ENCODE results near the gene MARCHF10. TPM values are rescaled to one million over a fixed set of nuclear protein-coding genes. Genes with fewer than 3 reads are reported as not detected.

MARCHF10 gene
- polyA plus RNA-seq, 1 donor from 2014 or later: 0.27 TPM

GRCh38 chr17:62737513-62737912, 70.6 kb downstream of the MARCHF10 start:
- H3K4me3 ChIP-seq (ENCODE audit: low read length): no peak overlapping the region
- no peaks in the 10 kb centered on the region for H3F3A ChIP-seq (ENCODE audit: insufficient read depth, low read length, poor library complexity, severe bottlenecking)
- no peaks in the 10 kb centered on the region for H3K9me2 ChIP-seq (ENCODE audit: insufficient read depth, low read length)
- no peaks in the 10 kb centered on the region for H4K20me1 ChIP-seq (ENCODE audit: insufficient read depth)
- no peak overlapping the region for H3K27ac ChIP-seq (ENCODE audit: low read length)
- no peak for TF ChIP-seq MXI1 (conservative IDR thresholded peaks at IDR 0.05; ENCODE audit: poor library complexity, severe bottlenecking)
- TF ChIP-seq POLR2AphosphoS5 (IDR thresholded peaks at IDR 0.05): no peak
- TF ChIP-seq RAD21 (conservative IDR thresholded peaks at IDR 0.05): no peak
- no peak for TF ChIP-seq EZH2 (IDR thresholded peaks at IDR 0.05; ENCODE audit: borderline replicate concordance, insufficient read depth, low read length, poor library complexity, severe bottlenecking)
- TF ChIP-seq SMC3 (conservative IDR thresholded peaks at IDR 0.05; ENCODE audit: poor library complexity): no peak
- TF ChIP-seq, protein P1, sequence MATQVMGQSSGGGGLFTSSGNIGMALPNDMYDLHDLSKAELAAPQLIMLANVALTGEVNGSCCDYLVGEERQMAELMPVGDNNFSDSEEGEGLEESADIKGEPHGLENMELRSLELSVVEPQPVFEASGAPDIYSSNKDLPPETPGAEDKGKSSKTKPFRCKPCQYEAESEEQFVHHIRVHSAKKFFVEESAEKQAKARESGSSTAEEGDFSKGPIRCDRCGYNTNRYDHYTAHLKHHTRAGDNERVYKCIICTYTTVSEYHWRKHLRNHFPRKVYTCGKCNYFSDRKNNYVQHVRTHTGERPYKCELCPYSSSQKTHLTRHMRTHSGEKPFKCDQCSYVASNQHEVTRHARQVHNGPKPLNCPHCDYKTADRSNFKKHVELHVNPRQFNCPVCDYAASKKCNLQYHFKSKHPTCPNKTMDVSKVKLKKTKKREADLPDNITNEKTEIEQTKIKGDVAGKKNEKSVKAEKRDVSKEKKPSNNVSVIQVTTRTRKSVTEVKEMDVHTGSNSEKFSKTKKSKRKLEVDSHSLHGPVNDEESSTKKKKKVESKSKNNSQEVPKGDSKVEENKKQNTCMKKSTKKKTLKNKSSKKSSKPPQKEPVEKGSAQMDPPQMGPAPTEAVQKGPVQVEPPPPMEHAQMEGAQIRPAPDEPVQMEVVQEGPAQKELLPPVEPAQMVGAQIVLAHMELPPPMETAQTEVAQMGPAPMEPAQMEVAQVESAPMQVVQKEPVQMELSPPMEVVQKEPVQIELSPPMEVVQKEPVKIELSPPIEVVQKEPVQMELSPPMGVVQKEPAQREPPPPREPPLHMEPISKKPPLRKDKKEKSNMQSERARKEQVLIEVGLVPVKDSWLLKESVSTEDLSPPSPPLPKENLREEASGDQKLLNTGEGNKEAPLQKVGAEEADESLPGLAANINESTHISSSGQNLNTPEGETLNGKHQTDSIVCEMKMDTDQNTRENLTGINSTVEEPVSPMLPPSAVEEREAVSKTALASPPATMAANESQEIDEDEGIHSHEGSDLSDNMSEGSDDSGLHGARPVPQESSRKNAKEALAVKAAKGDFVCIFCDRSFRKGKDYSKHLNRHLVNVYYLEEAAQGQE (IDR thresholded peaks at IDR 0.05; ENCODE audit: borderline replicate concordance): no peak
- TF ChIP-seq CTCF (IDR thresholded peaks at IDR 0.05; ENCODE audit: poor library complexity, severe bottlenecking): no peak
- no peak for TF ChIP-seq TAF1 (IDR thresholded peaks at IDR 0.05; ENCODE audit: low read depth)
- no peak overlapping the region for H3K9ac ChIP-seq (ENCODE audit: low read length)
- no peaks in the 10 kb centered on the region for H3K27me3 ChIP-seq (ENCODE audit: insufficient read depth, low read depth, low read length)
- H3K9me3 ChIP-seq (ENCODE audit: low read length): no peaks in the 10 kb centered on the region
- no peak overlapping the region for H2AFZ ChIP-seq (ENCODE audit: low read depth, low read length)
- H3K79me2 ChIP-seq (replicated peaks; ENCODE audit: insufficient read depth, low read length): no peaks in the 10 kb centered on the region
- no peak overlapping the region for H3K4me2 ChIP-seq (ENCODE audit: low read length)
- no peaks in the 10 kb centered on the region for H3K36me3 ChIP-seq (ENCODE audit: insufficient read depth, low read length)

GRCh38 chr17:62735044-62735651, 73.0 kb downstream of the MARCHF10 start:
- Histone ChIP-seq H3K4me3 (ENCODE audit: low read length) (no peak overlapping the region), H3K9me3 (ENCODE audit: low read length) (no peaks in the 10 kb centered on the region), H3K4me2 (ENCODE audit: low read length) (no peak overlapping the region), H4K20me1 (ENCODE audit: insufficient read depth) (no peaks in the 10 kb centered on the region), H3K27me3 (ENCODE audit: insufficient read depth, low read depth, low read length) (no peaks in the 10 kb centered on the region), H3K36me3 (ENCODE audit: insufficient read depth, low read length) (no peaks in the 10 kb centered on the region), H3F3A (ENCODE audit: insufficient read depth, low read length, poor library complexity, severe bottlenecking) (no peaks in the 10 kb centered on the region), H3K27ac (ENCODE audit: low read length) (no peak overlapping the region), H3K9ac (ENCODE audit: low read length) (no peak overlapping the region), H3K79me2 (replicated peaks; ENCODE audit: insufficient read depth, low read length) (no peaks in the 10 kb centered on the region), H2AFZ (ENCODE audit: low read depth, low read length) (no peak overlapping the region), H3K9me2 (ENCODE audit: insufficient read depth, low read length) (no peaks in the 10 kb centered on the region)
- no peak for TF ChIP-seq EP300 (conservative IDR thresholded peaks at IDR 0.05; ENCODE audit: poor library complexity, severe bottlenecking)
- no peak for TF ChIP-seq RAD21 (conservative IDR thresholded peaks at IDR 0.05)
- no peak for TF ChIP-seq SMC3 (conservative IDR thresholded peaks at IDR 0.05; ENCODE audit: poor library complexity)
- no peak for TF ChIP-seq EZH2 (IDR thresholded peaks at IDR 0.05; ENCODE audit: borderline replicate concordance, insufficient read depth, low read length, poor library complexity, severe bottlenecking)
- TF ChIP-seq TAF1 (IDR thresholded peaks at IDR 0.05; ENCODE audit: low read depth): no peak
- no peak for TF ChIP-seq MXI1 (conservative IDR thresholded peaks at IDR 0.05; ENCODE audit: poor library complexity, severe bottlenecking)
- TF ChIP-seq POLR2AphosphoS5 (IDR thresholded peaks at IDR 0.05): no peak
- TF ChIP-seq, protein P1 (IDR thresholded peaks at IDR 0.05; ENCODE audit: borderline replicate concordance): no peak
- TF ChIP-seq CTCF (IDR thresholded peaks at IDR 0.05; ENCODE audit: poor library complexity, severe bottlenecking): no peak

Data from neural cell (in vitro differentiated cells).